Measurements from ENCODE around the gene SNX7.

GRCh38 chr1:98675282-98675681, 13.8 kb downstream of the SNX7 start:
- TF ChIP-seq CTCF (IDR thresholded peaks at IDR 0.05), result no peak
- TF ChIP-seq POLR2A (IDR thresholded peaks at IDR 0.05), result no peak
